Stimulated activated memory B cell treated with anti-CD40 and anti-IgM and Interleukin-4, amounts not matched to agents 10 μg/mL and 1 μg/mL and 100 μg/mL, for 72 hours (primary cell): ENCODE results near the gene NUDT8.

Source experiments
- ATAC-seq: fragments of 150-1000 bp; cut with Tn5 transposase; 2 replicates; pipeline ENCODE4 v1.10.0; 2021
- H3K27ac Mint-ChIP-seq: one replicate; pipeline ENCODE4 v1.8.0; 2022; ENCODE audit warnings: mild to moderate bottlenecking, mixed read lengths
- H3K27me3 Mint-ChIP-seq: one replicate; pipeline ENCODE4 v1.8.0; 2022; ENCODE audit warnings: mixed read lengths
- H3K36me3 Mint-ChIP-seq: one replicate; pipeline ENCODE4 v1.8.0; 2022; ENCODE audit warnings: mixed read lengths
- H3K4me1 Mint-ChIP-seq: one replicate; pipeline ENCODE4 v1.8.0; 2022; ENCODE audit warnings: mixed read lengths
- H3K4me3 Mint-ChIP-seq: one replicate; pipeline ENCODE4 v1.8.0; 2022; ENCODE audit warnings: mild to moderate bottlenecking, moderate library complexity, mixed read lengths
- H3K9me3 Mint-ChIP-seq: one replicate; pipeline ENCODE4 v1.8.0; 2022; ENCODE audit warnings: mixed read lengths

The NUDT8 gene

GRCh38 chr11:67615728-67616430 lies 13.9 kb downstream of the NUDT8 start:
- H3K27ac Mint-ChIP-seq, result no peak overlapping the region
- H3K4me3 Mint-ChIP-seq, result peak overlapping the region; percentile 30
- peaks cover 29% of the 10 kb centered on the region for H3K36me3 Mint-ChIP-seq
- no peak for ATAC-seq
- H3K9me3 Mint-ChIP-seq, result no peaks in the 10 kb centered on the region
- peaks cover 34% of the 10 kb centered on the region for H3K4me1 Mint-ChIP-seq
- H3K27me3 Mint-ChIP-seq, result no peaks in the 10 kb centered on the region

DNA sequence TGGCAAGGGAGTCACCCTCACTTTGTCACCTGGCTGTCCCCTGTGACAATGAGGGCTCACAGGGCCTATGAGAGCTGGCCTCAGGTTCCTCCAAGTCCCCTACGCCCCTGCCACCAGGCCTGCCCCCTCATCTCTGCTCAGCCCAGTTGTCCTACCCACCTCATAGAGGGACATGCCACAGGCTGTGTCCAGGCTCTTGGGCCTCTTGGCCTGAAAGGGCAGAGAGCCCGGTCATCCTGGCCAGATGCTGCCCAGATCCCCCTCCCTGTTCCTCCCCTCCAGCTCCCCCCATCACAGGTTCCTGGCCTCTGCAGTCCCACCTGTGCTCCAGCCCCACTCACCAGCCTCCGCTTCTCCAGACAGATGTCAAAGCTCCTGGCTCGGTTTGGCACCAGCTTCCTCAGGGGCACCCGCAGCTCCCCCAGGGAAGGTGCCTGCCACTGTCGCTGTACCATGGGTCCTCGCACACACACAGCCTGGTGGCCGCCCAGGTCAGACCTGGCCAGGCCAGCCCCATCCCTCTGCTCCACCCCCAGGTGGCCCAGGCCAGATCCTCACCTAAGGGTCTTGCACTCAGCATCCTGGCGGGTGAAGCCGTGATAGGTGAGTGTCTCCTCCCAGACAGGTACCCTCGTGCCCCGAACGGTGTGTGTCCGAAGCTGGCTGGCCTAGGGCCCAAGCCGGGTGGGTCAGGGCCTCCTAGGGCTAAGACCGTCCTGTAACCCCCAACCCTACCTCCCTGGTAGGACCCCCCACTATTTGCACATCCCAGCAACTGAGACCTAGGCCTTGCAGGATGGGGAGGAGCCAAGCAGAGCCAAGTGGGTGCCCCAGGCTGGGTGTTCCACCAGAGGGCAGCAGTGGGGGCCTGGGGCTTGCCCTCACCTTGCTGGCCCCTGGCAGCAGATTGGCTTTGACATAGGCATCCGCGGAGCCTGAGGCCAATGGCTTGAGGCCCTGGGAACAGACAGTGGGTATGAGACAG lies 14.7 kb downstream of the NUDT8 start:
- Mint-ChIP-seq H3K4me3 (peak overlapping the region; percentile 76), H3K9me3 (no peaks in the 10 kb centered on the region), H3K4me1 (peaks cover 34% of the 10 kb centered on the region), H3K27me3 (no peaks in the 10 kb centered on the region), H3K27ac (peak overlapping the region; percentile 100), H3K36me3 (peaks cover 37% of the 10 kb centered on the region)
- no peak for ATAC-seq

GRCh38 chr11:67613960-67614715 lies 15.6 kb downstream of the NUDT8 start:
- H3K27ac Mint-ChIP-seq, result peak overlapping the region; percentile 100
- H3K4me3 Mint-ChIP-seq, result peak overlapping the region; percentile 76
- H3K9me3 Mint-ChIP-seq, result no peaks in the 10 kb centered on the region
- ATAC-seq, result peak; percentile 98
- H3K4me1 Mint-ChIP-seq, result peaks cover 37% of the 10 kb centered on the region
- no peaks in the 10 kb centered on the region for H3K27me3 Mint-ChIP-seq
- peaks cover 41% of the 10 kb centered on the region for H3K36me3 Mint-ChIP-seq

DNA sequence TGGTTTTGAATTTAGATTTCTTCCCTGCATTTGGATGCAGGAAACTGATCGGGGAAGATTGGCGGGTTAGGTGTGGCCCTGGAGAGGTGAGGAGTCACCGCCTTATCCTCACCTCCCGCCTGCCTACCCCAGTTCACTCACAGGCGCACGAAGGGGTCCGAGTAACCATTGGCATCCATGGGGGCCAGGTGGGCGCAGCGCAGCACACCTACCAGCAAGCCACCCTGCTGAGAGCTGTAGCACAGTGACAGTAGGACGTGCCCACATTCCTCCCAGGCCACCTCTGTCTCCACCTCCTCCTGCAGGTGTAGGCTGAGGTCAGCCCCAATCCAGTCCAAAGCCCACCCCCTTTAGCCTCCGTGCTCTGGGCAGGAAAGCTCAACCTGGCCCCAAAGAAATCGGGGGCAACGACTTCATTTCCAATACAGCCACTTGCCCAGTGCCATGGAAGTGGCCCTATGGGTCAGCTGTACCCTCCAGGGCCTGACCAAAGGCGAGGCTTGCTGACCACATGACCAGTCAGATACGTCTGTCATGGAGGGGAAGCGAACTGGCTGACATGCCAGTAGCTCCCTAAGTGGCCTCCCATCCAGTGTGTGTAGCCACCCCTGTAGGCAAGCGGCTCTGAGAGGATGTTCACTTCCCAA lies 16.3 kb downstream of the NUDT8 start:
- Mint-ChIP-seq H3K36me3 (peaks cover 48% of the 10 kb centered on the region), H3K27ac (peak overlapping the region; percentile 100), H3K9me3 (no peaks in the 10 kb centered on the region), H3K4me1 (peaks cover 44% of the 10 kb centered on the region), H3K27me3 (no peaks in the 10 kb centered on the region), H3K4me3 (peak overlapping the region; percentile 76)
- ATAC-seq, result no peak

DNA sequence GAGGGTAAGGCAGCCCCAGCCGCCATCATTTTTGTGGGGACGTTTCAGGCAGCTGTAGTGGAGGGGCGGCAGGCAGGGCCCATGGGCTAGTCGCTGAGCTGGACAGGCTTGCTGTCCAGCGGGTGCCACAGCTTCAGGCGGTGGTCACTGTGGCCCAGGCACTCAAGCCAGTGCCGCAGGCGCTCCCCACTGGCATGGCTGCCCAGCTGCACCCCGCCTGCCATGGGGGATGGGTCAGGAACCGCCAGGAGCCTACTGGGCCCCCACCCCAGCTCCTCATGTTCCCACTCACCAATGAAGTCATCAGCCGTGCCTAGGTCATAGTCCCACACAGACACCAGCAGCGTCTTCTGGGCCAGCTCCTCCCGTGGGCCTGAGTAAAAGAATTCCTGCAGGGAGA lies 17.0 kb downstream of the NUDT8 start:
- Mint-ChIP-seq H3K4me3 (no peak overlapping the region), H3K4me1 (peaks cover 47% of the 10 kb centered on the region), H3K27ac (peak overlapping the region; percentile 37), H3K27me3 (no peaks in the 10 kb centered on the region), H3K9me3 (no peaks in the 10 kb centered on the region), H3K36me3 (peaks cover 51% of the 10 kb centered on the region)
- ATAC-seq, result no peak

DNA sequence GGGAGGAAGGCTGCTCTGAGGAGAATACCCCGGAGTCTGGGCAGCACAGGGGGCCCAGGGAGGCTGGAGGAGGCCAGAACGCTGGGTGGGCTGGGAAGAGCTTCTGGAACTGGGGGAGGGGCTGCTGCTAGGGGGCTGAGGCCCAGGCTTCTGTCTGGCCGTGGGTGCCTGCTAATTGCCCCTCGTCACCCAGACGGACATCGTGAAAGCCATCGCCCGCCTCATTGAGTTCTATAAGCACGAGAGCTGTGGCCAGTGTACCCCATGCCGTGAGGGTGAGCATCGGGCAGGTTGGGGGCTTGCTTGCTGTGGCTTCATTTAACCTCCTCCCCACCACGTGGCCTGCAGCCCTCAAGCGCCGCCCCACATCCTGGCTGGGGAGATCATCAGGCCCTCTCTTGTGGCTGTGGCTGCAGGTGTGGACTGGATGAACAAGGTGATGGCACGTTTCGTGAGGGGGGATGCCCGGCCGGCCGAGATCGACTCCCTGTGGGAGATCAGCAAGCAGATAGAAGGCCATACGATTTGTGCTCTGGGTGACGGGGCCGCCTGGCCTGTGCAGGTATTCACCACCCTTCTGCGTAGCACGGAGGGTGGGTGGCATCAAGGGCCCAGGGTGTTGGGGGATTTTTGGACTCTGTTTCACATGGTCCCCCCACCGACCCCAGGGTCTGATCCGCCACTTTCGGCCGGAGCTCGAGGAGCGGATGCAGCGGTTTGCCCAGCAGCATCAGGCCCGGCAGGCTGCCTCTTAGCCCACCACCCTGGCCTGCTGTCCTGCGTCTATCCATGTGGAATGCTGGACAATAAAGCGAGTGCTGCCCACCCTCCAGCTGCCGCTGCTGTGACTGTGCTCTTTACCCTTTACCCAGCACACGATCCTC lies 17.8 kb downstream of the NUDT8 start:
- Mint-ChIP-seq H3K4me3 (no peak overlapping the region), H3K4me1 (peaks cover 53% of the 10 kb centered on the region), H3K27me3 (no peaks in the 10 kb centered on the region), H3K27ac (peak overlapping the region; percentile 37), H3K36me3 (peaks cover 51% of the 10 kb centered on the region), H3K9me3 (no peaks in the 10 kb centered on the region)
- no peak for ATAC-seq

- Mint-ChIP-seq H3K4me3 (no peak overlapping the region), H3K27me3 (no peaks in the 10 kb centered on the region), H3K27ac (no peak overlapping the region), H3K4me1 (peaks cover 57% of the 10 kb centered on the region), H3K9me3 (no peaks in the 10 kb centered on the region), H3K36me3 (peaks cover 51% of the 10 kb centered on the region)
- no peak for ATAC-seq
Observed at GRCh38 chr11:67611165-67611564, 18.6 kb downstream of the NUDT8 start.

DNA sequence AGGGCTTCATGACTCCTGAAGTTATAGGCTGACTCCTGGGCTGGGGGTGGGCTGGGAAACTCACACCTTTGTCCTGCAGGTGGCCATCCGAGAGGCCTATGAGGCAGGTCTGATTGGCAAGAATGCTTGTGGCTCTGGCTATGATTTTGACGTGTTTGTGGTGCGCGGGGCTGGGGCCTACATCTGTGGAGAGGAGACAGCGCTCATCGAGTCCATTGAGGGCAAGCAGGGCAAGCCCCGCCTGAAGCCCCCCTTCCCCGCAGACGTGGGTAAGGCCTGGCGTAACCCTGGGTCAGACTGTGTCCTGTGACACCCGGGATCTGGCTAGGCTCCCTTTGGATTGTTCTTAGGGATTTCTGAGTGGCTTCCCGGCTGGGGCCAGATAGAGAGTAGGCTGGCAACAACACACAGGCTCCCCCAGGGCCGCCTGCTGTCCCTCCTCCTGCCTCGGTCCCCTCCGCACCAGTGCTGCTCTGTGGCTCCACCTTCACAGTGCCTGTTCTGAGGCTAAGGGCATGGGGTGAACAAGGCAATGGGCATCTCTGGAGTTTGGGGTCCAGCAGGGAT lies 19.4 kb downstream of the NUDT8 start:
- peaks cover 51% of the 10 kb centered on the region for H3K36me3 Mint-ChIP-seq
- H3K4me3 Mint-ChIP-seq, result no peak overlapping the region
- peaks cover 56% of the 10 kb centered on the region for H3K4me1 Mint-ChIP-seq
- no peak for ATAC-seq
- peaks cover 5% of the 10 kb centered on the region for H3K27me3 Mint-ChIP-seq
- no peaks in the 10 kb centered on the region for H3K9me3 Mint-ChIP-seq
- H3K27ac Mint-ChIP-seq, result no peak overlapping the region

- Mint-ChIP-seq H3K9me3 (no peaks in the 10 kb centered on the region), H3K4me3 (no peak overlapping the region), H3K27ac (no peak overlapping the region), H3K27me3 (peaks cover 16% of the 10 kb centered on the region), H3K4me1 (peaks cover 48% of the 10 kb centered on the region), H3K36me3 (peaks cover 51% of the 10 kb centered on the region)
- no peak for ATAC-seq
Observed at GRCh38 chr11:67609316-67609715, 20.4 kb downstream of the NUDT8 start.

GRCh38 chr11:67608486-67608885 lies 21.3 kb downstream of the NUDT8 start:
- peak overlapping the region; percentile 18 for H3K4me3 Mint-ChIP-seq

DNA sequence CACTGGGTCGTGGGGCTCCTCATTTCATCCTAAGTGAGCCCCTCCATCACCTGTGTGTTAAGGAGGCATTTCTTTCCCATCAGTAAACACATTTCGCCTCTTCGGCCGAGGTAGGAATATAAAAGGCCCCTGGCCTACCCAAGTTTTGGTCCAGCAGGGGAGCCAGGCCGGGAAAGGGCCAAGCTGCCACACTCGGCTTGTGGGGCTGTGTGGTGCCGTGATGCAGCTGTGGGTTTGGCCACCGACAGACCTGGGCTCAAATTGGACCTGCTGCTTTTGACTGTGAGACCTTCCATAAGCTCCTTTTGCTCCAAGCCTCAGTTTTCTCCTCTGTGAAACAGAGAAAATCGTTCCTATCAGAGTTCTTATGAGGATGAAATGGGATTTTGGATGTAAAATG lies 22.2 kb downstream of the NUDT8 start:
- no peaks in the 10 kb centered on the region for H3K9me3 Mint-ChIP-seq
- peaks cover 39% of the 10 kb centered on the region for H3K36me3 Mint-ChIP-seq
- ATAC-seq, result no peak
- H3K27ac Mint-ChIP-seq, result peak overlapping the region; percentile 76
- peaks cover 21% of the 10 kb centered on the region for H3K27me3 Mint-ChIP-seq
- peak overlapping the region; percentile 87 for H3K4me3 Mint-ChIP-seq
- H3K4me1 Mint-ChIP-seq, result peaks cover 35% of the 10 kb centered on the region

More at GRCh38 chr11:67608486-67608885, 21.3 kb downstream of the NUDT8 start:
- H3K4me1 Mint-ChIP-seq, result peaks cover 42% of the 10 kb centered on the region
- H3K27ac Mint-ChIP-seq, result no peak overlapping the region
- H3K9me3 Mint-ChIP-seq, result no peaks in the 10 kb centered on the region
- H3K27me3 Mint-ChIP-seq, result peaks cover 21% of the 10 kb centered on the region
- H3K36me3 Mint-ChIP-seq, result peaks cover 48% of the 10 kb centered on the region
- no peak for ATAC-seq

DNA sequence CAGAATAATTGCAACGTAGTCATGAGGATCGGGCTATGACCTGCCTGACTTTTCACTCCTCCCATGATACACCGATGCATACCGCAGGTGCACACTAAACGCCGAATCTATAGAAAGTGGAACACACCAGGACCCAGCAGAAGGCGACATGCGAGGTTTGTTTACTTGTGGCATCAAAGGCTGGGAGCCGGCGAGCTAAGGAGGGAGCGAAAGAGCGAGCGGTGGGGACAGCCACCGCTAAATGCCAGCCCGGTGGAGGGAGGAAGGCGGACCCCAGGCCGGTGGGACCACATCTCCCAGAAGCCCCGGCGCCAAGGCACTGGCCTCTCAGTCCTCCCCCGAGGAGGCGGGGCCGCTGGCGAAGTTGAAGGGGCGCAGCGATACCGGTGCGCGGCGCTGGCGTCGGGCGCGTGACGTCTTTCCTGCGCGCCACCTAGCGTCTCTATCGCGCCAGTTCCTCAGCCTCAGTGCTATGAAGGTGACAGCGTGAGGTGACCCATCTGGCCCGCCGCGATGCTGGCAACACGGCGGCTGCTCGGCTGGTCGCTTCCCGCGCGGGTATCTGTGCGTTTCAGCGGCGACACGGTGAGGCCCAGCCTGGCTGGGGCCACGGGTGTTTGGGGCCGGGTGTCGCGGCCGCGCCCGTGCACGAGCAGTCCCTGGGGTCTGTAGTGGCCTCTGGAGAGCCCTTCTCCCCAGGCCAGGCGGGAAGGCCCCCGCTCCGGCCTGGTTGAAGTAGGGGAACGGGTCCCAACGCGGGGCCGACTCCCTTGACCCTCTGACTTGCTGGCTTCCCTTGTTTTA lies 23.0 kb downstream of the NUDT8 start, which contains the start of gene NDUFV1:
TSS of gene NDUFV1 (plus strand) at position 445 of the 804 bp plus-strand sequence. CDS start at position 514, 69 bp downstream.
- Mint-ChIP-seq H3K36me3 (peaks cover 30% of the 10 kb centered on the region), H3K27ac (peak within 1 kb of the TSS; percentile 76), H3K4me1 (peaks cover 35% of the 10 kb centered on the region), H3K27me3 (peaks cover 21% of the 10 kb centered on the region), H3K9me3 (no peaks in the 10 kb centered on the region), H3K4me3 (peak within 1 kb of the TSS; percentile 87)
- peak; percentile 99 for ATAC-seq

- Mint-ChIP-seq H3K9me3 (no peaks in the 10 kb centered on the region), H3K36me3 (peaks cover 24% of the 10 kb centered on the region), H3K4me3 (peak overlapping the region; percentile 87), H3K27me3 (peaks cover 21% of the 10 kb centered on the region), H3K27ac (peak overlapping the region; percentile 76), H3K4me1 (peaks cover 38% of the 10 kb centered on the region)
- no peak for ATAC-seq
Observed at GRCh38 chr11:67606093-67606491, 23.6 kb downstream of the NUDT8 start.
